Prostate gland (tissue), 2 donors: Measurements from ENCODE around the gene KPNA1. TPM values are rescaled to one million over a fixed set of nuclear protein-coding genes. Genes with fewer than 3 reads are reported as not detected.

Experiments
- DNase-seq: peaks from one replicate; pipeline ENCODE4 v3.0.0-alpha.2; 2019; ENCODE audit warnings: low spot score
- H3K27ac ChIP-seq, 2 donors: fragments of 200-600 bp; sonication (generic); 2 replicates each; pipeline ENCODE4 v1.5.1; 2017 to 2019
- H3K27me3 ChIP-seq: fragments of 200-600 bp; sonication (generic); replicated peaks from 2 replicates; pipeline ENCODE4 v1.5.1; 2019; ENCODE audit not compliant: insufficient read depth
- H3K36me3 ChIP-seq, 2 donors: fragments of 200-600 bp; sonication (generic); 1 replicate in 1 of 2; 2 replicates in 1 of 2; pipeline versions ENCODE4 v1.5.1 to v1.8.1; 2017 to 2019
- H3K4me1 ChIP-seq: fragments of 200-600 bp; sonication (generic); replicated peaks from 2 replicates; pipeline ENCODE4 v1.5.1; 2019
- H3K4me3 ChIP-seq, 2 donors: fragments of 200-600 bp; sonication (generic); 2 replicates each; pipeline ENCODE4 v1.5.1; 2017 to 2019
- H3K9me3 ChIP-seq: fragments of 200-600 bp; sonication (generic); 2 replicates; pipeline ENCODE4 v1.5.1; 2017
- POLR2A ChIP-seq: fragments of 450-650 bp; IDR thresholded peaks from one replicate; pipeline ENCODE4 v1.6.1; 2016; ENCODE audit warnings: antibody characterized with exemption, mild to moderate bottlenecking
- POLR2AphosphoS5 ChIP-seq: sonication (generic); formaldehyde crosslinking; IDR thresholded peaks from one replicate; pipeline ENCODE4 v1.6.1; 2017; ENCODE audit warnings: antibody characterized with exemption
- WGBS: methylation state at CpG from one replicate; pipeline ENCODE4 v1.1.5; 2018; 5-methylcytosine and 5-hydroxymethylcytosine counted together
- intact Hi-C: fragments of 100-400 bp; cut with DNase I; formaldehyde crosslinking; loops from one replicate; pipeline ENCODE4 v1.14.2; 2022
- small RNA-seq, 2 donors: library from RNA; depleted of rRNA; stranded (forward); fragments of <200 nt; gene quantifications; one replicate each; pipeline ENCODE3, GENCODE V24; 2016
- total RNA-seq, 2 donors: library from RNA; depleted of rRNA; stranded (reverse); fragments of >200 nt; gene quantifications; one replicate each; pipeline ENCODE4 v1.1.0, GENCODE V29; 2016
- TF ChIP-seq, protein P1 (sequence below), 4 experiments: fragments of 200-600 bp in 2 of 4; fragments of 450-650 bp in 2 of 4; sonication (generic) in 2 of 4; IDR thresholded peaks; 1 replicate in 3 of 4; 2 replicates in 1 of 4; pipeline ENCODE4 v1.5.1; 2016 to 2019; ENCODE audit warnings: antibody characterized with exemption in 4 of 4, mild to moderate bottlenecking in 2 of 4, moderate library complexity in 2 of 4

Gene KPNA1
- total RNA-seq, 2 donors from 2014 or later = 27.1 to 38.7 TPM

DNA sequence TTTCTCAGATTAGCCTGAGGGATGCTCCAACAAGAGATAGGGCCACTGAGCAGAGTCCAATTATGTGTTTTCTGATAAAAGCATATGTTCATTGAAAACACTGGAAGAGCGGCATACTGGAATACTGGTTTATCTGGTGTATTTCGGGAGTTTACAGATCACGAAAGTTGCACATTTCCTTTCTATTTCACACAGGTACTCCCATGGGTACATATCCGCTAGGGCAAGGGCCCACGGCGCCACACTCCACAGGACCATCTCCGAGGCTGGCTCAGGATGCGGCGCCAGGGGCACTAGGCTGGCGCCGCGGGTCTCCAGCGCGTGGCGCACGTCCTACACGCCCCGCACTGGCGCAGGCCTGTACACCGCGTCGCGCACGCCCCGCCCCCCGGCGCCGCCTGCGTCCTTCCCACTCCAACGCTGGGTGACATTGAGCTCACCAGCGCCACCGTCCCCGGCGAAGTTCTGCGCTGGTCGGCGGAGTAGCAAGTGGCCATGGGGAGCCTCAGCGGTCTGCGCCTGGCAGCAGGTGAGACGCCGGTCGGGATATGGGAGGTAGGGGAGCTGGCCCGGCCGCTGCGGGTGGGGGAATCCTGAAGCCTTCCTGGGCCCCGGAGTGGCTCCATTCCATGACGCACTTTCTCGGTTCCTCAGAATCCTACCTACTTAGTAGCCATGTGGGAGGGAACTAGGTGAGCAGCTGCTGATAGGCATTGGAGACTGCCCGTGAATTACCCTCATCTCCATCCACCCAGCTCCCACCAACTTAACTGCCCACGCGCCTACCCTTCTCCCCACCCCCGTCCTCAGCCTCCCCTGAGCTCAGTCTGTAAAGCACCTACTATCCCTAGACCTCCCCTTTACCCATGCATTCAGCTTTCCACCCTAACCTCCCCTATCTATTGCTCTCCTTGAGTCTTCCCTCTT, 130.7 kb downstream of the KPNA1 start, which contains the start of gene FAM162A:
FAM162A (plus strand) TSS at position 412 of the 927 bp plus-strand sequence; CDS start at position 496, 84 bp downstream.
- Histone ChIP-seq H3K4me3 (peak within 1 kb of the TSS; percentile 64 to 69), H3K27ac (peak within 1 kb of the TSS; percentile 84 to 89), H3K4me1 (peaks cover 5% of the 10 kb centered on the region), H3K9me3 (no peaks in the 10 kb centered on the region), H3K36me3 (no peaks in the 10 kb centered on the region), H3K27me3 (no peaks in the 10 kb centered on the region)
- peak; percentile 96 for DNase-seq
- TF ChIP-seq POLR2A = peak; percentile 99
- TF ChIP-seq, protein P1, sequence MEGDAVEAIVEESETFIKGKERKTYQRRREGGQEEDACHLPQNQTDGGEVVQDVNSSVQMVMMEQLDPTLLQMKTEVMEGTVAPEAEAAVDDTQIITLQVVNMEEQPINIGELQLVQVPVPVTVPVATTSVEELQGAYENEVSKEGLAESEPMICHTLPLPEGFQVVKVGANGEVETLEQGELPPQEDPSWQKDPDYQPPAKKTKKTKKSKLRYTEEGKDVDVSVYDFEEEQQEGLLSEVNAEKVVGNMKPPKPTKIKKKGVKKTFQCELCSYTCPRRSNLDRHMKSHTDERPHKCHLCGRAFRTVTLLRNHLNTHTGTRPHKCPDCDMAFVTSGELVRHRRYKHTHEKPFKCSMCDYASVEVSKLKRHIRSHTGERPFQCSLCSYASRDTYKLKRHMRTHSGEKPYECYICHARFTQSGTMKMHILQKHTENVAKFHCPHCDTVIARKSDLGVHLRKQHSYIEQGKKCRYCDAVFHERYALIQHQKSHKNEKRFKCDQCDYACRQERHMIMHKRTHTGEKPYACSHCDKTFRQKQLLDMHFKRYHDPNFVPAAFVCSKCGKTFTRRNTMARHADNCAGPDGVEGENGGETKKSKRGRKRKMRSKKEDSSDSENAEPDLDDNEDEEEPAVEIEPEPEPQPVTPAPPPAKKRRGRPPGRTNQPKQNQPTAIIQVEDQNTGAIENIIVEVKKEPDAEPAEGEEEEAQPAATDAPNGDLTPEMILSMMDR (IDR thresholded peaks at IDR 0.05) = peak; percentile 41 to 75 (median 67)
- peak; percentile 94 for TF ChIP-seq POLR2AphosphoS5
- intact Hi-C loops = no loop called here
- WGBS = under 1% methylated on average over 38 of the region's 52 CpGs

DNA sequence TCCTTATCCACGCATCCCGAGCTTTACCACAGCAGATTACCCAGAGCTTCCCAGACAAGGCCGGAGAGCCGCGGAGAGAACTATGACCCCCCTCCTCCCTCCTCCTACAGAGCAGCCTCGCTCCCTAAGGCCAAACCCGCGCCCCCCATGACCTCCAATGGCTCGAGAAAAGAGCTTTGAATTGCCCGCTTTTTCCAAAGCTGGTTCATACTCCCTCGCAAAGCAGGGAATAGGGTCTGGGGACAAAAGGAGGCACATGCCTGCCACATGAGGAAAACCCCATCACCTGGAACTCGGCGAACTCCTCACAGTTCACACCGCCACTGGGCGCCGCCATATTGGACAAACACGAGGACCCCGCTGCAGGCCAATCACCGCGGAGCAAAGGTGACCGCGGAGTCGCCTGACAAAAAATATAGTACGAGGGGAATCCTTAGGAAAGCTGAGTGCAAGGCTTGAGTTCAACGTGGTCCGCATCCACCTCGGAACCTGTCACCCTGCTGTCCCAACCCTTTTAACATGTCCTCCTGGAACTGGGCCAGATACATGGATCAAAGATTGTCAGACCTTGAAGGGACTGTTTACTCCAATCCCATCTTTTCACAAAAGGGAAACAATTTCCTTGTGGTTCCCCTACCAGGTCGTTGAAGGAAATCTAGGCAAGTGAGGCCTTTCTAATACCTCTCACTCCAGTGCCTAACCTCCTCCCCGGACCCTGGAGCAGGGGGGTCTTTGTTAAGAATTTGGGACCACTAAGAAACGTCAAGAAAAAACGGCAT, 131.7 kb downstream of the KPNA1 start, which contains the start of gene MIX23:
MIX23 (minus strand) TSS at position 344 of the 779 bp plus-strand sequence; CDS start at position 337, 7 bp downstream.
- intact Hi-C loops = no loop called here
- DNase-seq = peak; percentile 80
- H3K27ac ChIP-seq = peak within 1 kb of the TSS; percentile 84 to 89
- H3K9me3 ChIP-seq = no peaks in the 10 kb centered on the region
- TF ChIP-seq POLR2A (peak; percentile 37), POLR2AphosphoS5 (peak; percentile 82)
- TF ChIP-seq, protein P1 (IDR thresholded peaks at IDR 0.05) = peak in 1 of 4 experiments; percentile 8
- no peaks in the 10 kb centered on the region for H3K36me3 ChIP-seq
- under 1% methylated on average over 31 of the region's 31 CpGs for WGBS
- peaks cover 5% of the 10 kb centered on the region for H3K4me1 ChIP-seq
- H3K27me3 ChIP-seq = no peaks in the 10 kb centered on the region
- H3K4me3 ChIP-seq = peak within 1 kb of the TSS; percentile 64 to 69

DNA sequence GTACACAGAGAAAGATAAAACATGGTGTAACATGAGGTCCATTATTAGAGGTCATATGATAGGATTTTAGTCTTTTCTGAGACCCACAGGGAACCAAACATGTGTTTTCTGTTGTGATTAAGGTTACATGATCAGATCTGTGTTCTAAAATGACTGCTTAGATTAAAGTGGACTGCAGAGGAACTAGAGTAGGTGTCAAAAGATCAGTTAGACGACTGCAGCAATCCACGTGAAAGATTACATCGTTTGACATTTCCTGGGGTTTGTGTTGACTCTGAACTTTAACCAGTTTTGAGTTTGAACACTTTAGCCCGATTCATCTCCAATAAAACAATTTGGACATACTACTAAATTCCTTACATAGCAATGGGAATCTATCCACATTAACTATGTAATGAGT, 136.8 kb downstream of the KPNA1 start:
- no peaks in the 10 kb centered on the region for H3K27me3 ChIP-seq
- WGBS = 76% methylated on average over 4 of the region's 4 CpGs
- no peaks in the 10 kb centered on the region for H3K36me3 ChIP-seq
- intact Hi-C loops = no loop called here
- no peaks in the 10 kb centered on the region for H3K9me3 ChIP-seq
- H3K27ac ChIP-seq = no peak overlapping the region
- H3K4me1 ChIP-seq = no peaks in the 10 kb centered on the region
- no peak for DNase-seq
- no peak for TF ChIP-seq POLR2AphosphoS5
- TF ChIP-seq, protein P1 (IDR thresholded peaks at IDR 0.05) = no peak
- TF ChIP-seq POLR2A = no peak
- no peak overlapping the region for H3K4me3 ChIP-seq

DNA sequence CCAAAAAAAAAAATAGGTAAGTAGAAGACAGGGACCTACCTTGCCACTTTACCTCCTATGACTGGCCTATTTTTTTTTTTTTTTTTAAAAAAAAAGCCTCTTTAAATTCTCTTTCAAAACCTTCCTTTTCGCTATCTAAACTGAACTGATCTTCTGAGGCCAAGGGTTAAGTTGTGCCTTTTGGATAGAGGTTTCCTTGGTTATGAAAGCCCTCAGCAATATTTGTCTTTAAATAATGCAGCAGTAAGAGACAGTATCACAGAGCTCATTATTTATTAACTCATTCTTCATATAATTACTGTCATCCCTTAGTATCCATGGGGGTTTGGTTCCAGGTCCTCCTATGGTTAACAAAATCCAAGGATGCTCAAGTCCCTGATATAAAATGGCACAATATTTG, 140.7 kb downstream of the KPNA1 start:
- no peak for DNase-seq
- H3K4me1 ChIP-seq = no peaks in the 10 kb centered on the region
- H3K36me3 ChIP-seq = no peaks in the 10 kb centered on the region
- H3K4me3 ChIP-seq = no peak overlapping the region
- H3K27me3 ChIP-seq = no peaks in the 10 kb centered on the region
- 94% methylated on average over 1 of the region's 1 CpG for WGBS
- H3K27ac ChIP-seq = no peak overlapping the region
- no peak for TF ChIP-seq POLR2AphosphoS5
- TF ChIP-seq, protein P1 (IDR thresholded peaks at IDR 0.05) = no peak
- TF ChIP-seq POLR2A = no peak
- no peaks in the 10 kb centered on the region for H3K9me3 ChIP-seq
- intact Hi-C loops = no loop called here

Small RNAs within 50 kb of the gene (small RNA-seq; reads per million reads assigned to genes)
- gene AC083798.1 (0 reads per million in 2 donors), gene AC096861.1 (0 reads per million in 2 donors)

Other genes starting within 250 kb of the KPNA1 start
- 10 to 100 TPM; 14.5 to 25.7 TPM for gene CSTA, start 189.7 kb downstream of the KPNA1 start, total RNA-seq
- gene MIX23, start 131.7 kb downstream of the KPNA1 start, total RNA-seq = 10 to 100 TPM; 13.8 to 16.8 TPM
- gene FAM162A, start 130.8 kb downstream of the KPNA1 start, total RNA-seq = 10 to 100 TPM; 12.9 to 87.9 TPM
- gene WDR5B, start 98.9 kb downstream of the KPNA1 start, total RNA-seq = 1 to 10 TPM; 4.5 to 6.5 TPM
- 10 to 100 TPM; 30.4 to 41.7 TPM for gene PARP9, start 49.4 kb upstream of the KPNA1 start, total RNA-seq
- 10 to 100 TPM; 22.8 to 46.3 TPM for gene DTX3L, start 49.4 kb upstream of the KPNA1 start, total RNA-seq
- 1 to 10 TPM in 1 of 2 donors, under 1 TPM in 1; 0.23 to 2.7 TPM for gene PARP15, start 62.7 kb upstream of the KPNA1 start, total RNA-seq
- 10 to 100 TPM; 28.1 to 43.3 TPM for gene PARP14, start 165.9 kb upstream of the KPNA1 start, total RNA-seq